ENCODE results near the gene AMPH. TPM values are rescaled to one million over a fixed set of nuclear protein-coding genes. Genes with fewer than 3 reads are reported as not detected.

Gene AMPH
- total RNA-seq, 1 experiment from 2014 or later: not detected

- no peak for DNase-seq (ENCODE audit: low read depth)
- in situ Hi-C loops (cut with HindIII; ENCODE audit: low pct_unique_long_range_greater_than_20kb, low sequenced_read_pairs): no loop called here
Measured at GRCh38 chr7:38558761-38559345, 72.3 kb downstream of the AMPH start.

GRCh38 chr7:38554586-38554985 lies 76.6 kb downstream of the AMPH start:
- DNase-seq (ENCODE audit: low read depth): no peak
- in situ Hi-C loops (cut with HindIII; ENCODE audit: low pct_unique_long_range_greater_than_20kb, low sequenced_read_pairs): no loop called here

GRCh38 chr7:38550836-38551235 lies 80.3 kb downstream of the AMPH start:
- in situ Hi-C loops (cut with HindIII; ENCODE audit: low pct_unique_long_range_greater_than_20kb, low sequenced_read_pairs): no loop called here
- DNase-seq (ENCODE audit: low read depth): no peak

GRCh38 chr7:38548605-38549004 lies 82.6 kb downstream of the AMPH start:
- in situ Hi-C loops (cut with HindIII; ENCODE audit: low pct_unique_long_range_greater_than_20kb, low sequenced_read_pairs): no loop called here
- no peak for DNase-seq (ENCODE audit: low read depth)

- in situ Hi-C loops (cut with HindIII; ENCODE audit: low pct_unique_long_range_greater_than_20kb, low sequenced_read_pairs): no loop called here
- DNase-seq (ENCODE audit: low read depth): no peak
Measured at GRCh38 chr7:38546763-38547162, 84.4 kb downstream of the AMPH start.

GRCh38 chr7:38545977-38546376 lies 85.2 kb downstream of the AMPH start:
- no peak for DNase-seq (ENCODE audit: low read depth)
- in situ Hi-C loops (cut with HindIII; ENCODE audit: low pct_unique_long_range_greater_than_20kb, low sequenced_read_pairs): no loop called here

GRCh38 chr7:38542156-38542555 lies 89.0 kb downstream of the AMPH start:
- in situ Hi-C loops (cut with HindIII; ENCODE audit: low pct_unique_long_range_greater_than_20kb, low sequenced_read_pairs): no loop called here

GRCh38 chr7:38541440-38541839 lies 89.7 kb downstream of the AMPH start:
- in situ Hi-C loops (cut with HindIII; ENCODE audit: low pct_unique_long_range_greater_than_20kb, low sequenced_read_pairs): no loop called here
- no peak for DNase-seq (ENCODE audit: low read depth)

More at GRCh38 chr7:38542156-38542555, 89.0 kb downstream of the AMPH start:
- no peak for DNase-seq (ENCODE audit: low read depth)

GRCh38 chr7:38539477-38540081 lies 91.6 kb downstream of the AMPH start:
- in situ Hi-C loops (cut with HindIII; ENCODE audit: low pct_unique_long_range_greater_than_20kb, low sequenced_read_pairs): no loop called here
- DNase-seq (ENCODE audit: low read depth): no peak

GRCh38 chr7:38535073-38535472 lies 96.1 kb downstream of the AMPH start:
- no peak for DNase-seq (ENCODE audit: low read depth)
- in situ Hi-C loops (cut with HindIII; ENCODE audit: low pct_unique_long_range_greater_than_20kb, low sequenced_read_pairs): no loop called here

- in situ Hi-C loops (cut with HindIII; ENCODE audit: low pct_unique_long_range_greater_than_20kb, low sequenced_read_pairs): no loop called here
- DNase-seq (ENCODE audit: low read depth): no peak
Measured at GRCh38 chr7:38525857-38526256, 105.3 kb downstream of the AMPH start.

GRCh38 chr7:38524786-38525185 lies 106.4 kb downstream of the AMPH start:
- no peak for DNase-seq (ENCODE audit: low read depth)
- in situ Hi-C loops (cut with HindIII; ENCODE audit: low pct_unique_long_range_greater_than_20kb, low sequenced_read_pairs): no loop called here

GRCh38 chr7:38520741-38521140 lies 110.4 kb downstream of the AMPH start:
- no peak for DNase-seq (ENCODE audit: low read depth)
- in situ Hi-C loops (cut with HindIII; ENCODE audit: low pct_unique_long_range_greater_than_20kb, low sequenced_read_pairs): no loop called here

- DNase-seq (ENCODE audit: low read depth): no peak
- in situ Hi-C loops (cut with HindIII; ENCODE audit: low pct_unique_long_range_greater_than_20kb, low sequenced_read_pairs): no loop called here
Measured at GRCh38 chr7:38518541-38518940, 112.6 kb downstream of the AMPH start.

GRCh38 chr7:38512704-38513103 lies 118.5 kb downstream of the AMPH start:
- DNase-seq (ENCODE audit: low read depth): no peak
- in situ Hi-C loops (cut with HindIII; ENCODE audit: low pct_unique_long_range_greater_than_20kb, low sequenced_read_pairs): no loop called here

GRCh38 chr7:38512291-38512690 lies 118.9 kb downstream of the AMPH start:
- in situ Hi-C loops (cut with HindIII; ENCODE audit: low pct_unique_long_range_greater_than_20kb, low sequenced_read_pairs): no loop called here
- DNase-seq (ENCODE audit: low read depth): no peak

GRCh38 chr7:38507384-38507783 lies 123.8 kb downstream of the AMPH start:
- in situ Hi-C loops (cut with HindIII; ENCODE audit: low pct_unique_long_range_greater_than_20kb, low sequenced_read_pairs): no loop called here
- no peak for DNase-seq (ENCODE audit: low read depth)

GRCh38 chr7:38506756-38507155 lies 124.4 kb downstream of the AMPH start:
- no peak for DNase-seq (ENCODE audit: low read depth)
- in situ Hi-C loops (cut with HindIII; ENCODE audit: low pct_unique_long_range_greater_than_20kb, low sequenced_read_pairs): no loop called here

GRCh38 chr7:38506004-38506403 lies 125.2 kb downstream of the AMPH start:
- no peak for DNase-seq (ENCODE audit: low read depth)
- in situ Hi-C loops (cut with HindIII; ENCODE audit: low pct_unique_long_range_greater_than_20kb, low sequenced_read_pairs): no loop called here

- in situ Hi-C loops (cut with HindIII; ENCODE audit: low pct_unique_long_range_greater_than_20kb, low sequenced_read_pairs): no loop called here
- DNase-seq (ENCODE audit: low read depth): no peak
Measured at GRCh38 chr7:38504684-38505083, 126.5 kb downstream of the AMPH start.
